Panc1 (cell line): ENCODE measurements around the gene PHEX. TPM values are rescaled to one million over a fixed set of nuclear protein-coding genes. Genes with fewer than 3 reads are reported as not detected.

ENCODE experiments used
- ATAC-seq: fragments of 200-7000 bp; cut with Tn5 transposase; 2 replicates; pipeline ENCODE4 v1.9.1; 2020; ENCODE audit warnings: mild to moderate bottlenecking, moderate library complexity
- BruUV-seq: library from RNA; stranded (reverse); fragments of 400-500 nt; replicated peaks from 2 replicates; lab custom pipeline; 2021; lab: Mats Ljungman, UMichigan
- CTCF ChIA-PET: fragments of 300-600 bp; sonication (Branson Sonifier 250); formaldehyde crosslinking; loops from one replicate; lab custom pipeline; 2022; ENCODE audit warnings: antibody characterized with exemption; lab: Charles Lee
- POLR2A ChIA-PET: fragments of 300-600 bp; sonication (Branson Sonifier 250); formaldehyde crosslinking; loops from one replicate; lab custom pipeline; 2022; ENCODE audit warnings: antibody characterized with exemption; lab: Charles Lee
- DNase-seq: peaks from one replicate; pipeline ENCODE4 v3.0.0-alpha.2; 2010; ENCODE audit warnings: low read depth, low spot score
- H3K27ac ChIP-seq: 2 replicates; pipeline ENCODE4 v1.5.1; 2011; ENCODE audit warnings: mild to moderate bottlenecking, low read length, inconsistent platforms
- H3K27me3 ChIP-seq: fragments of 200-500 bp; sonication (Bioruptor generic); 2 replicates; pipeline ENCODE4 v1.6.0; 2014; ENCODE audit warnings: low read length, inconsistent platforms; ENCODE audit not compliant: control insufficient read depth, insufficient read depth
- H3K36me3 ChIP-seq: fragments of 200-500 bp; sonication (Bioruptor generic); 2 replicates; pipeline ENCODE4 v1.5.1; 2014; ENCODE audit warnings: inconsistent platforms, mild to moderate bottlenecking, low read length, moderate library complexity; ENCODE audit not compliant: control insufficient read depth, insufficient read depth
- H3K4me1 ChIP-seq: 2 replicates; pipeline ENCODE4 v1.5.1; 2011; ENCODE audit warnings: inconsistent platforms, mild to moderate bottlenecking, low read length, moderate library complexity; ENCODE audit not compliant: control insufficient read depth, insufficient read depth
- H3K4me3 ChIP-seq, 2 experiments: 2 replicates each; pipeline ENCODE4 v1.5.1; 2011 to 2012; ENCODE audit warnings: low read depth in 2 of 2, low read length in 2 of 2, mild to moderate bottlenecking in 2 of 2, inconsistent platforms in 1 of 2, moderate library complexity in 1 of 2
- H3K9me3 ChIP-seq: fragments of 200-500 bp; sonication (Bioruptor generic); 2 replicates; pipeline ENCODE4 v1.5.1; 2014; ENCODE audit warnings: low read depth, mild to moderate bottlenecking, inconsistent platforms, low read length, moderate library complexity; ENCODE audit not compliant: control insufficient read depth, insufficient read depth
- CTCF ChIP-seq: fragments of 450-650 bp; IDR thresholded peaks from 2 replicates; pipeline ENCODE4 v1.5.1; 2017; ENCODE audit warnings: mild to moderate bottlenecking
- POLR2AphosphoS5 ChIP-seq: IDR thresholded peaks from 2 replicates; pipeline ENCODE4 v1.6.1; 2012; ENCODE audit warnings: mild to moderate bottlenecking, low read depth, low read length, moderate library complexity
- REST ChIP-seq, 2 experiments: IDR thresholded peaks; 2 replicates each; pipeline ENCODE4 v1.6.1; 2011 to 2012; ENCODE audit warnings: low read depth in 2 of 2, control low read depth in 1 of 2, low read length in 1 of 2, mild to moderate bottlenecking in 1 of 2, moderate library complexity in 1 of 2; ENCODE audit not compliant: insufficient read depth in 1 of 2
- SIN3A ChIP-seq: IDR thresholded peaks from 2 replicates; pipeline ENCODE4 v1.6.1; 2012; ENCODE audit warnings: low read depth, mild to moderate bottlenecking, low read length, moderate library complexity, borderline replicate concordance; ENCODE audit not compliant: insufficient read depth
- TCF7L2 ChIP-seq: IDR thresholded peaks from 2 replicates; pipeline ENCODE4 v1.6.1; 2011; ENCODE audit warnings: mild to moderate bottlenecking, low read depth, low read length, inconsistent platforms
- in situ Hi-C: cut with HindIII; loops from 2 replicates; pipeline ENCODE4 v1.10.0; 2016; ENCODE audit warnings: low sequenced_read_pairs, low pct_unique_long_range_greater_than_20kb
- intact Hi-C: fragments of 100-400 bp; cut with micrococcal nuclease; formaldehyde crosslinking; loops from one replicate; pipeline ENCODE4 v1.10.0; 2022; ENCODE audit not compliant: unreplicated experiment
- total RNA-seq: library from RNA; stranded (reverse); gene quantifications from one replicate; pipeline ENCODE4 v1.2.1, GENCODE V29; 2021; ENCODE audit not compliant: unreplicated experiment

The PHEX gene
- total RNA-seq, 1 experiment from 2014 or later, result 0.23 TPM

GRCh38 chrX:22136711-22137110 lies 104.6 kb downstream of the PHEX start:
- BruUV-seq, result no TSS peak
- POLR2A ChIA-PET, result no interaction called here

GRCh38 chrX:22139822-22140221 lies 107.7 kb downstream of the PHEX start:
- in situ Hi-C loops (no loop called here), intact Hi-C loops (loop anchor here (5.0 kb wide), 1 partner anchor 52 kb away; no protein-coding TSS in a partner anchor)
- no peaks in the 10 kb centered on the region for H3K36me3 ChIP-seq
- POLR2A ChIA-PET, result no interaction called here
- H3K27ac ChIP-seq, result no peak overlapping the region
- DNase-seq (no peak), ATAC-seq (no peak)
- no peaks in the 10 kb centered on the region for H3K9me3 ChIP-seq
- CTCF ChIA-PET, result no interaction called here
- 0 out of 2 replicates have a peak, but pooled peaks cover 6% of the 10 kb centered on the region for H3K4me1 ChIP-seq
- TF ChIP-seq CTCF, result no peak
- TF ChIP-seq SIN3A, result no peak
- TF ChIP-seq REST (IDR thresholded peaks at IDR 0.05; ENCODE audit: insufficient read depth in 1 of 2, low read depth in 2 of 2, low read length in 1 of 2), result no peak
- TF ChIP-seq POLR2AphosphoS5, result no peak
- no peak for TF ChIP-seq TCF7L2
- no TSS peak for BruUV-seq
- no peaks in the 10 kb centered on the region for H3K27me3 ChIP-seq
- no peak overlapping the region for H3K4me3 ChIP-seq

More at GRCh38 chrX:22136711-22137110, 104.6 kb downstream of the PHEX start:
- no peaks in the 10 kb centered on the region for H3K27me3 ChIP-seq
- ATAC-seq (no peak), DNase-seq (no peak)
- TF ChIP-seq POLR2AphosphoS5 (no peak), CTCF (no peak), REST (IDR thresholded peaks at IDR 0.05; ENCODE audit: insufficient read depth in 1 of 2, low read depth in 2 of 2, low read length in 1 of 2) (no peak), TCF7L2 (no peak), SIN3A (no peak)
- peaks cover 9% of the 10 kb centered on the region; the same call in 1 of the 2 replicates for H3K4me1 ChIP-seq
- in situ Hi-C loops (no loop called here), intact Hi-C loops (loop anchor here (5.0 kb wide), 1 partner anchor 56 kb away; no protein-coding TSS in a partner anchor)
- CTCF ChIA-PET, result no interaction called here
- H3K9me3 ChIP-seq, result no peaks in the 10 kb centered on the region
- H3K27ac ChIP-seq, result no peak overlapping the region
- no peak overlapping the region for H3K4me3 ChIP-seq
- H3K36me3 ChIP-seq, result no peaks in the 10 kb centered on the region
